ENCODE results near the gene RRP9. TPM values are rescaled to one million over a fixed set of nuclear protein-coding genes. Genes with fewer than 3 reads are reported as not detected.

Gene RRP9
- total RNA-seq, 1 experiment from 2014 or later, result 71.3 TPM

DNA sequence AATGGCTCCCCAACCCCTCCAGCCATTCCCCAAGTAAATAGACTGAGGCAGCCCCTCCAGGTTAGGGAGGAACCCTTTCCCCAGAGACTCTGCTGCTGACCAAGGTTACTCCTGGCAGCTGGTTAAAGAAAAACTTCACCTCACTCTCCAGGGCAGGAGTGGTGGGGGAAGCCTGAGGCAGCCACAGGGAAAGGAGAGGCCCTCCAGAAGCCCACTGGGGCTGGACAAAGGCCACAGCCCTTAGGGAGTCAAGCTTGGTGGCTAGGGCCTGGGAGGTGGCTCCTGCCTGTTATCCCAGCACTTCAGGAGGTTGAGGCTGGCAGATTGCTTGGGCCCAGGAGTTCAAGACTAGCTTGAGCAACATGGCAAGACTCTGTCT, 42.6 kb upstream of the RRP9 start:
- Histone ChIP-seq H2AFZ (ENCODE audit: low read depth, low read length, poor library complexity, severe bottlenecking) (no peak overlapping the region), H3K9me2 (ENCODE audit: insufficient read depth) (no peaks in the 10 kb centered on the region), H3K79me2 (ENCODE audit: insufficient read depth, low read length) (peaks cover 12% of the 10 kb centered on the region), H3K27ac (ENCODE audit: low read depth, low read length) (peak overlapping the region; percentile 82), H3K36me3 (ENCODE audit: control insufficient read depth in 1 of 2, insufficient read depth in 2 of 2, low read length in 2 of 2) (no peaks in the 10 kb centered on the region), H3K9ac (ENCODE audit: low read length) (peak overlapping the region; percentile 79), H3K4me2 (ENCODE audit: low read length) (peak overlapping the region; percentile 98), H3K9me3 (ENCODE audit: control insufficient read depth in 1 of 2, insufficient read depth in 1 of 2, low read depth in 1 of 2, low read length in 2 of 2) (no peaks in the 10 kb centered on the region), H3K4me1 (ENCODE audit: control insufficient read depth in 1 of 2, insufficient read depth in 2 of 2, low read length in 2 of 2) (peaks cover 24 to 56% of the 10 kb centered on the region in 2 experiments), H4K20me1 (ENCODE audit: insufficient read depth) (no peaks in the 10 kb centered on the region), H3K27me3 (ENCODE audit: insufficient read depth, low read length) (no peaks in the 10 kb centered on the region), H3K4me3 (replicated peaks in 1 of 2; ENCODE audit: low read depth in 1 of 2, low read length in 2 of 2) (peak overlapping the region; percentile 75 to 86; a peak in 3 of 4 replicates)
- no TSS peak for BruUV-seq (replicated peaks)
- ChIA-PET RAD21 (ENCODE audit: low non-redundant PET in 1 of 2, low total read pairs in 2 of 2, uncharacterized antibody in 2 of 2, unreplicated experiment in 2 of 2) (no interaction called here), POLR2A (interaction anchor here (0.7 to 4.3 kb wide), 4 partner anchors 7 to 43 kb away, joined by 3 to 47 read pairs (median 17); partner anchors contain the start of genes PARP3, RPL29 and RRP9), CTCF (interaction anchor here (3.3 kb wide), 1 partner anchor 11 kb away, joined by 47 read pairs; the partner anchor contains the start of genes ABHD14A and ABHD14B)
- ATAC-seq (no peak), DNase-seq (ENCODE audit: low read depth, low spot score) (no peak)
- intact Hi-C loops (cut with micrococcal nuclease), result loop anchor here (5.0 kb wide), 1 partner anchor 267 kb away; no protein-coding TSS in a partner anchor
- no peak for TF ChIP-seq ATF3 (IDR thresholded peaks at IDR 0.05)
- TF ChIP-seq POLR2A (IDR thresholded peaks at IDR 0.05; ENCODE audit: borderline replicate concordance, extremely low read depth, insufficient read depth, insufficient read length), result no peak
- TF ChIP-seq EZH2 (IDR thresholded peaks at IDR 0.05), result no peak
- TF ChIP-seq ZNF274 (IDR thresholded peaks at IDR 0.05; ENCODE audit: low read depth, low read length), result no peak
- TF ChIP-seq ZFX (IDR thresholded peaks at IDR 0.05), result no peak

DNA sequence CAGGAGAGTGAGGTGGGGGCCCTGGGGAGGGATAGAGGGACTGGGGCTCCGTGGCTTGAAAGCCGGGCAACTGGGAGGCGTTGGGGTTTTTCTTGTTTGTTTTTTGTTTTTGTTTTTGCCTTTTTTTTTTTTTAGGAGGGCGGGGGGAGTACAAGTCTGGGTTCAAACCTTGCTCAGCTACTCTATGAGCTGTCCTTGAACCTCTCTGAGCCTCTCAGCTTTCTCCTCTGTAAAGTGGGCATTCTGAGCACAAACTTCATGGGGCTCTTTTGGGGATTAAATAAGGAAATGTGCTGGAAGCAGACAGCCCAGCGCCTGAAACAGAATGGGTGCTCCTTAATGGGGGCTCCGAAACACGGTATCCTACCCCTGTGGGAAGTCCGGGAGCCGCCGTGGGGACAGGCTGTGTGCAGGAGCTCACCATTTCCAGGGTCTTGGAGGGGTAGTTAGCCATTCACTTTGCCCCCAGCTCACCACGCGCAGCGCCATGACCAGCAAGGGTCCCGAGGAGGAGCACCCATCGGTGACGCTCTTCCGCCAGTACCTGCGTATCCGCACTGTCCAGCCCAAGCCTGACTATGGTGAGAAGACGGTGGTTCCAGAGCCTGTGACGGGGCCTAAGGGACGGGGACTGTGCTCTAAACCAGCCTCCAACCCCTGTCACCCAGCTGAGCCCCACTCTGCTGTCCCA, 42.0 kb upstream of the RRP9 start:
- H2AFZ ChIP-seq (ENCODE audit: low read depth, low read length, poor library complexity, severe bottlenecking), result no peak overlapping the region
- H3K9me3 ChIP-seq (ENCODE audit: control insufficient read depth in 1 of 2, insufficient read depth in 1 of 2, low read depth in 1 of 2, low read length in 2 of 2), result no peaks in the 10 kb centered on the region
- ChIA-PET RAD21 (ENCODE audit: low non-redundant PET in 1 of 2, low total read pairs in 2 of 2, uncharacterized antibody in 2 of 2, unreplicated experiment in 2 of 2) (interaction anchor here in 1 of 2 experiments (1.1 kb wide), 1 partner anchor 10 kb away, joined by 3 read pairs; no protein-coding TSS in a partner anchor), POLR2A (interaction anchor here (0.7 to 4.3 kb wide), 10 partner anchors 7 to 213 kb away, joined by 3 to 47 read pairs (median 6); partner anchors contain the start of genes ABHD14A, ABHD14B, PARP3 and RPL29), CTCF (interaction anchor here (0.9 to 3.3 kb wide), 8 partner anchors 7 to 265 kb away, joined by 4 to 47 read pairs (median 8); partner anchors contain the start of genes ABHD14A, ABHD14B, PARP3 and RPL29)
- TSS peak; percentile 93 for BruUV-seq (replicated peaks)
- H3K36me3 ChIP-seq (ENCODE audit: control insufficient read depth in 1 of 2, insufficient read depth in 2 of 2, low read length in 2 of 2), result no peaks in the 10 kb centered on the region
- H3K79me2 ChIP-seq (ENCODE audit: insufficient read depth, low read length), result peaks cover 12% of the 10 kb centered on the region
- peak overlapping the region; percentile 75 to 86 for H3K4me3 ChIP-seq (replicated peaks in 1 of 2; ENCODE audit: low read depth in 1 of 2, low read length in 2 of 2)
- ATAC-seq (no peak), DNase-seq (ENCODE audit: low read depth, low spot score) (no peak)
- no peaks in the 10 kb centered on the region for H3K27me3 ChIP-seq (ENCODE audit: insufficient read depth, low read length)
- H3K9me2 ChIP-seq (ENCODE audit: insufficient read depth), result no peaks in the 10 kb centered on the region
- peak overlapping the region; percentile 82 for H3K27ac ChIP-seq (ENCODE audit: low read depth, low read length)
- H3K4me2 ChIP-seq (ENCODE audit: low read length), result peak overlapping the region; percentile 98
- H4K20me1 ChIP-seq (ENCODE audit: insufficient read depth), result no peaks in the 10 kb centered on the region
- intact Hi-C loops (cut with micrococcal nuclease), result loop anchor here (5.0 kb wide), 1 partner anchor 266 kb away; no protein-coding TSS in a partner anchor
- H3K4me1 ChIP-seq (ENCODE audit: control insufficient read depth in 1 of 2, insufficient read depth in 2 of 2, low read length in 2 of 2), result peaks cover 24 to 56% of the 10 kb centered on the region in 2 experiments
- H3K9ac ChIP-seq (ENCODE audit: low read length), result peak overlapping the region; percentile 79
- TF ChIP-seq POLR2AphosphoS5 (IDR thresholded peaks at IDR 0.05; ENCODE audit: low read depth, low read length), result no peak
- TF ChIP-seq ZFX (IDR thresholded peaks at IDR 0.05), result no peak
- TF ChIP-seq YY1 (IDR thresholded peaks at IDR 0.05; ENCODE audit: extremely low read depth, insufficient replicate concordance, low read depth, low read length), result no peak
- TF ChIP-seq, protein P1, sequence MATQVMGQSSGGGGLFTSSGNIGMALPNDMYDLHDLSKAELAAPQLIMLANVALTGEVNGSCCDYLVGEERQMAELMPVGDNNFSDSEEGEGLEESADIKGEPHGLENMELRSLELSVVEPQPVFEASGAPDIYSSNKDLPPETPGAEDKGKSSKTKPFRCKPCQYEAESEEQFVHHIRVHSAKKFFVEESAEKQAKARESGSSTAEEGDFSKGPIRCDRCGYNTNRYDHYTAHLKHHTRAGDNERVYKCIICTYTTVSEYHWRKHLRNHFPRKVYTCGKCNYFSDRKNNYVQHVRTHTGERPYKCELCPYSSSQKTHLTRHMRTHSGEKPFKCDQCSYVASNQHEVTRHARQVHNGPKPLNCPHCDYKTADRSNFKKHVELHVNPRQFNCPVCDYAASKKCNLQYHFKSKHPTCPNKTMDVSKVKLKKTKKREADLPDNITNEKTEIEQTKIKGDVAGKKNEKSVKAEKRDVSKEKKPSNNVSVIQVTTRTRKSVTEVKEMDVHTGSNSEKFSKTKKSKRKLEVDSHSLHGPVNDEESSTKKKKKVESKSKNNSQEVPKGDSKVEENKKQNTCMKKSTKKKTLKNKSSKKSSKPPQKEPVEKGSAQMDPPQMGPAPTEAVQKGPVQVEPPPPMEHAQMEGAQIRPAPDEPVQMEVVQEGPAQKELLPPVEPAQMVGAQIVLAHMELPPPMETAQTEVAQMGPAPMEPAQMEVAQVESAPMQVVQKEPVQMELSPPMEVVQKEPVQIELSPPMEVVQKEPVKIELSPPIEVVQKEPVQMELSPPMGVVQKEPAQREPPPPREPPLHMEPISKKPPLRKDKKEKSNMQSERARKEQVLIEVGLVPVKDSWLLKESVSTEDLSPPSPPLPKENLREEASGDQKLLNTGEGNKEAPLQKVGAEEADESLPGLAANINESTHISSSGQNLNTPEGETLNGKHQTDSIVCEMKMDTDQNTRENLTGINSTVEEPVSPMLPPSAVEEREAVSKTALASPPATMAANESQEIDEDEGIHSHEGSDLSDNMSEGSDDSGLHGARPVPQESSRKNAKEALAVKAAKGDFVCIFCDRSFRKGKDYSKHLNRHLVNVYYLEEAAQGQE (IDR thresholded peaks at IDR 0.05; ENCODE audit: low read depth), result no peak
- no peak for TF ChIP-seq CTCF (IDR thresholded peaks at IDR 0.05 in 2 of 3, conservative IDR thresholded peaks at IDR 0.05 in 1 of 3; ENCODE audit: borderline replicate concordance in 1 of 3, insufficient read depth in 1 of 3, low read depth in 2 of 3, low read length in 2 of 3)
- no peak for TF ChIP-seq CBX3 (IDR thresholded peaks at IDR 0.05; ENCODE audit: low read depth)
- no peak for TF ChIP-seq EGR1 (IDR thresholded peaks at IDR 0.05; ENCODE audit: low read depth)
- no peak for TF ChIP-seq POLR2A (IDR thresholded peaks at IDR 0.05; ENCODE audit: borderline replicate concordance, extremely low read depth, insufficient read depth, insufficient read length)
- no peak for TF ChIP-seq MAX (IDR thresholded peaks at IDR 0.05)
